GM18498 (cell line): ENCODE results near the gene TMEM263.
"Not testable (repeated sequence)": the region's sequence is repeated elsewhere in the genome, so short reads cannot be mapped to it uniquely, and the experiment has no call there.

Source experiments
- ATAC-seq: cut with Tn5 transposase; IDR thresholded peaks from one replicate; pipeline ENCODE4 v1.9.1; 2021; ENCODE audit warnings: mild to moderate bottlenecking, moderate library complexity; ENCODE audit not compliant: unreplicated experiment

TMEM263 gene

DNA sequence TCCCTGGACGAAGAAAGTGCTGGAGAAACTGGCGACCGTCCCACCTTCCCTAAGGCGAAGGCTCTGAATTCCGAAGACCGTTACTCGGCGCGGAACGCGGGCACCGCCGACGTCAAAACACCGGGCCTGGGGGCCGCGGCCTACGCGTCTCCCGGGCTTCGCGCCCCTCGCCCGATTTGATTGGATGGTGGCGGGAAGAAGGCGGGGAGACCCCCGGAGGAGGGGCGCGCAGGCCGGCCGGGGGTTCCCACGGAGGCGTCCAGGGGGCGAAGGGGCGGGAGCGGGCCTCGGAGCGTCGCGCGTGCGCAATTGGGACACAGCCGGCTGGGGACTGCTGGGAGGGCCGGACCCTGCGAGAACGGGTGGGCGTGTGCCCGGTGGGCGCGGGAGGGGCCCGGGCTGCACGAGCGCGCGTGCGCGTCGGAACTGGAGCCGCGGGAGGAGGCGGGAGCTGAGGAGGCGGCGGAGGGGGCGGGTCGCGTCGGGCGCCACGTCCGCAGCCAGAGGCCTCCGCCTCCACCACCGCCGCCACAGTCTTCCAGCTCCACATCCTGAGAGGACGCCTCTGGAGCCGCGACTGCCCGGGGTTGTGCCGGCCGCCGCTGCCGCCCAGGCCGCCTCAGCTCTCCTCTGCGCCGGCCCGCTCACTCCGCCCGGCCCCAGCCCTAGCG is at the start of gene TMEM263:
Gene TMEM263 (plus strand): TSS at position 531 of the 671 bp plus-strand sequence. CDS start 11,210 bp downstream, outside the sequence.
- peak; percentile 81 for ATAC-seq

- no peak for ATAC-seq
Observed at GRCh38 chr12:106906715-106907114, 49.0 kb upstream of the TMEM263 start.

DNA sequence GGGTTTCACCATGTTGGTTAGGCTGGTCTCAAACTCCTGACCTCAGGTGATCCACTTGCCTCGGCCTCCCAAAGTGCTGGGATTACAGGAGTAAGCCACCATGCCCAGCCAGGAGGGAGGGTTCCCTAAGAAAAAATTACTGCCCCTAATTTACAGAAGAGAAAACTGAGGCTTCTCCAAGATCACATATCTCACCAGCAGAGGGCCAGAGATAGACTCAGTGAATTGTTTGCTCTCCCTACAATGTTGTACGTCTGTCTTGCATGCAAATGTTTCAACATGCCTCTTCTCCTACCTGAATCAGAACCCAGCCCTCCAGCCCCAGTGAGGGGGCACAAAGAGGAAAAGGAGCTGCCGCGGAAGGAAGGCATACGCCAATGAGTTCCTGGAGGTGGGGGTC is 48.3 kb upstream of the TMEM263 start:
- no peak for ATAC-seq

GRCh38 chr12:106907846-106908245 is 47.9 kb upstream of the TMEM263 start:
- ATAC-seq, result no peak

GRCh38 chr12:106908561-106908960 is 47.1 kb upstream of the TMEM263 start:
- ATAC-seq, result no peak

GRCh38 chr12:106910202-106910601 is 45.5 kb upstream of the TMEM263 start:
- ATAC-seq, result peak; percentile 68

DNA sequence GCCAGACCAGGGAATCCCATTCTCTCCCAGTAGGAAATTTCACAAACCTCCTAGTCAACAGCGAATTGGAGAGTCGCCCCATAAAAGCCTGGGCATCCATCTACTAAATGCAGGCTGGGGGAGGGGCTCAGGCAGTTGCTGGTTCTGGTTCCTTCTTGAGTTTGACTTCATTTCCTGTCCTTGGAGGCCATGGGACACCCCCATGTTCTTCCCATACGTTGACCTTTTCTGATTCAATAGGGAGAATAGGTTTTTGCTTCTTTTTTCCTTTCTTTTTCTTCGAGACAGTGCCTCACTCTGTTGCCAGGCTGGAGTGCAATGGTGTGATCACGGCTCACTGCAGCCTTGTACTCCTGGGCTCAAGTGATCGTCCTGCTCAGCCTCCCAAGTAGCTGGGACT is 44.1 kb upstream of the TMEM263 start:
- no peak for ATAC-seq

DNA sequence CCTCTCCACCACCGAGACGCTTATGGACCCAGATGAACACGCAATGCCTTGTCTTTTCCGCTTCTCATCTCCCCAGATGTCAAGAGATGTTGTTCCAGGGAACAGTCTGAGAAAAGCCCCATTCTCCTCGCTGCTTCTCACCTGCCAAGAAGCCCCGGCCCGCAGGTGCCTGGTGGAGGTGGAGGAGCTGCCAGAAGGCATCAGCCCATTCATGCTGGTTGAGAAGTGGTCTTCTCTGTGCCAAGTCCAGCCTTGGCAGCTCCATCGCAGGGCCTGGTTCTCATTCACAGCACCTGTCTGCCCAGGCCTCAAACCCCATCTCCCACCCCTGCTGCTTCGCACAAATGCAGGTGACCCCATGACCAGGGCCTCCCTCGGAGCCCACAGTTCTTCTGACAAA is 42.3 kb upstream of the TMEM263 start:
- ATAC-seq, result no peak

DNA sequence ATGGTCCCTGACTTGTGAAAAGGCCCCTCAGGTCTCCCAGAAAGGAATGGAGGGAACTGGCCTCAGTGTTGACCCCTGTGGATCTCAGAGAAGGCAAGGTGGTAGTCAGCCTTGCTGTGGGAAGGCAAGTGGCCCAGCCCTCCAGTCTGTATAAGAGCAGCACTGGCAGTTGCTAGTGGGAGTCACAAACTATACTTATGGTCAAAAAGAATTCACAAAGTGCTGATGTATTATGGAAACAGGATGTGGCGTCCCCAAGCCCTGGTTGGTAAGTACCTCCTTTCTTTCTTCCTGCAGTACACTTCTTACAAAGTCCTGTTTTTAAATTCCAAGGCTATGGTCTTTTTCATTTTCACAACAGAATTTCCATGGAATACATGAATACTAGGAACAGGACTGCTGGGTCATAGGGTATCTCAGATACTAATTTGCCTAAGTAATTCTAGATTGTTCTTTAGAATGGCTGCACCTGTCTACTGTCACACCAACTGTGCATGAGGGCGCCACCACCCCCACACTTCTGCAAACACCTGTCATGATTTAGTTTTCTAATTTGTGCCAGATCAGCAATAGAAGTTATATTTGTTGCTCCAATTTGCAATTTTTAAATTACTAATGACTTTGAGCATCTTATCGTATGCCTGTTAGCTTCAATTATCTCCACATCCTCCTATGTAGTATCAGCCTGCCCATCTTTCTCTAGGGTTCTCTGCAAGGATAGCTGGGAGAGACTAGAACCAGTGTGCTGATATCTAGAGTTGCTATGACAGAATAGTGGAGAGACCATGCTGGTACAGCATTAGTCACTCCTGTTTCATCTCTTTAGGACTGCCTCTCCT is 40.7 kb upstream of the TMEM263 start:
- ATAC-seq, result peak; percentile 71

DNA sequence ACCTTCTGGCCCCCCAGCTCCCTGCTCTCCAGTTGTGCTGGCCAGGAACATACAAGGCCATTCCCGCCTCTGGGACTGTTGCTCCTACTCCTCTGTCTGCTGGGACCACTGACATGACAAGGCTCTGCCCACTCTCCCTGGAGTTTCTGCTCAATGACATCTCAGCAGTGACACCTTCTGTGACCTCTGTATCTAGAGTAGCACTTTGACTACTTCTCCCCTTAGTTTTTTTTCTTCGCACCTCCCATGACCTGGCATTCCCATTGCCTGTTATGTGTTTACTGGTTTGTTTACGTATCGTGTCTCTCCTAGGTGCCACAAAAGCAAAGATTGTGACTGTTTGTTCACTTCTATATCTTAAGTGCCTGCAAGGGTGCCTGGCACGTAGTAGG is 40.1 kb upstream of the TMEM263 start:
- peak; percentile 10 for ATAC-seq

DNA sequence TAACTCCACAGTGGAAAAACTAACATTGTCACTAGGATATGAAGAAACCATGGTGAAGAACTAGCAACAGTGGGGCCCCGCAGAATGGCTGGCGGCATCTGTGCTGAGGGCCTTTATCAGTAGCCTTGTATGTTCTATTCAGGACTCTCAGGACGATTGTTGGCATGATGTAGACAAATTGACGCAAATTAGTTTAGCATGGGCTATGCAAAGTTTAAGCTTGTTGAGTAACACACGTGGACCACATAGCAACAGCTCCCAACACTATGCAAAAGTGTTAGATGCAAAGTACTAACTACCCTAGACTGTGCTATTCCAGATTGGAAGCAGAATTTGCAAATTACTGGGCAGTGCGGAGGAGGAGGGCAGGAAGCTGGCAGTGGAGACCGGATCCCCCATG is 38.2 kb upstream of the TMEM263 start:
- no peak for ATAC-seq

DNA sequence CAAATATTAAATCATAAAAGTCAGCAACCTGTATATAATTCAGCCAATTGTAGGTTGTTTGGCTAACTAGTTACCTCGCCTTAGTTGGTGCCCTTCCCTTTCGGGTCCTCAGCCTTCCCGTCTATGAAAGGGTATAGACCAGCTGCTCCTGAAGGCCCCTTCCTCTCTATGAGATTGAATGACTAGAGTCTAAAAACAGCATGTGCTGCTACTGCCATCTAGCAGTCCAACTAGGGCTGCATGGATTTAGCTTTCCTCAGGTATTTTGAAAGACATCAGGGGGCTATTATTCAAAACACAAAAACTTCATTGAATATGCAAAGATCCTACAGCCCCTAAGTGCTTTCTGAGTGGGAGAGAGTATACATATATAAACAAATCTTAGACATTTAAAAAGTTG is 37.0 kb upstream of the TMEM263 start:
- no peak for ATAC-seq

DNA sequence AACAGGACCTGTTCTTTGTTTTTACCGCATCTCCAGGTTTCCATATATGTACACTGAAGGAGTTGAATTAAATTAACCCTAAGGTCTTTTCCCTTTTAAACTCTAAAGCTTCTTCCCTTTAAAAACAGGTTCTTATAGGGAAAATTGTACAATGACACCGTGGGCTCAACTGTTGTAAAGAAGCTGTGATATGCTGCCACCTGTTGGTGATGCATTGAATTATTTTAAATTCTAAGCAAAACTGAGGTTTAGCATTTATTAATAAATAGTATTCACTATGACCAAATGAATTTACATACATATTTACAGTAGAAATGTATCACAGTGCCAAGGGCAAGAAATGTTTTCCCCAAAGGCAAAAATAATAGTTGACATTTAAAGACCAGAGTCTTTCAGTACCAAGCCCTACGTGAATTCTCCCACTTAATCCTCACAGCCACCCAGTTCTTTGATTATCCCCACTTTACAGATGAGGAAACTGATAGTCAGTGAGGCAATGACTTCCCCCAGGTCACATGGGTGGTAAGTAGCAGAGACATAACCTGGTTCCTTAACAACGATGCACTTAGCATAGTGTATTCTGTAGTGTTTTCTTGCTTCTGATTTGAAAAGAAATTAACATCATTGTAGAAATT is 35.7 kb upstream of the TMEM263 start:
- ATAC-seq, result no peak

- not testable (repeated sequence) for ATAC-seq
Observed at GRCh38 chr12:106921976-106922375, 33.7 kb upstream of the TMEM263 start.

DNA sequence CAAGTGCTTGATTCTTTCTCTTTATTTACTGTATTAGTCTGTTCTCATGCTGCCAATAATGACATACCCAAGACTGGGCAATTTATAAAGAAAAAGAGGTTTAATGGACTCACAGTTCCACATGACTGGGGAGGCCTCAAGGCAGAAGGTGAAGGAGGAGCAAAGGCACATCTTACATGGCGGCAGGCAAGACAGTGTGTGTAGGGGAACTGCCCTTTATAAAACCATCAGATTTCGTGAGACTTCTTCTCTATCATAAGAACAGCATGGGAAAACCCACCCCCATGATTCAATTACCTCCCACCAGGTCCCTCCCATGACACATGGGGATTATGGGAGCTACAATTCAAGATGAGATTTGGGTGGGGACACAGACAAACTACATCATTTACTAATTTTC is 32.1 kb upstream of the TMEM263 start:
- not testable (repeated sequence) for ATAC-seq

DNA sequence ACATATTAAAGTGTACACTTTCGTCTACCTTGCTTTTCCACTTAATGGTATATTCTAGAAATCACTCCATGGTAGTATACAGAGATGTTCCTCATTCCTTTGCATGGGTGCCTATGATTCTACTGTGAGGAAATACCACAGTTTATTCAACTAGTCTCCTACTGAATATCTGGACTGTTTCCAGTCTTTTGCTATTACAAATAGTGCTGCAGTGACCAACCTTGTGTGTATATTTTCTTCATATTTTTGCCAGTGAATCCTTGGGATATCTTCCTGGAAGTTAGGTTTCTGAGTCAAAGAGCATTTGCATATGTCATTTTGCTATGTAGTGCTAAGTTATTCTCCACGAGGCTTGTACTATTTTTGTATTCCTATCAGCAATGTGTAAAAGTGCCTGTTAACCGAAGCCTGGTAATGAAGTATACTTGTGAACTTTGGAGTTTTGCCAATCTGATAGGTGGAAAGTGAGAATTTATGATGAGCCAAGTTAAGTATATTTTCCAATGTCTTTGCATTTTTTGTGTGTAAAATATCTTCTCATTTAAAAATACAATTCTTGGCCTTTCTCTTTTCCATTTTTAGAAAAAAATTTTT is 31.3 kb upstream of the TMEM263 start:
- ATAC-seq, result no peak

DNA sequence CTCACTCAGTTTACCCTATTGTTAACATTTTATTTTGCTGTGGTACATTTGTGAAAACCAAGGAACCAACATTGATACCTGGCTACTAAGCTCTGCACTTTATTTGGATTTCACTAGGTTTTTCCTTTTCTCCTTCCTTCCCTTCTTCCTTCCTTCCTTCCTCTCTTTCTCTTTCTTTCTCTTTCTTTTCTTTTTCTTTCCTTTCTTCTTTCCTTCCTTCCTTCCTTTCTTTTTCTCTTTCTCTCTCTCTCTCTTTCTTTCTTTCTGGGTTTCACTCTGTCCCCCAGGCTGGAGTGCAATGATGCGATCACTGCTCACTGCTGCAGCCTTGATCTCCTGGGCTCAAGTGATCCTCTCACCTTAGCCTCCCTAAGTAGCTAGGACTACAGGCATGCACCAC is 29.1 kb upstream of the TMEM263 start:
- ATAC-seq, result no peak

DNA sequence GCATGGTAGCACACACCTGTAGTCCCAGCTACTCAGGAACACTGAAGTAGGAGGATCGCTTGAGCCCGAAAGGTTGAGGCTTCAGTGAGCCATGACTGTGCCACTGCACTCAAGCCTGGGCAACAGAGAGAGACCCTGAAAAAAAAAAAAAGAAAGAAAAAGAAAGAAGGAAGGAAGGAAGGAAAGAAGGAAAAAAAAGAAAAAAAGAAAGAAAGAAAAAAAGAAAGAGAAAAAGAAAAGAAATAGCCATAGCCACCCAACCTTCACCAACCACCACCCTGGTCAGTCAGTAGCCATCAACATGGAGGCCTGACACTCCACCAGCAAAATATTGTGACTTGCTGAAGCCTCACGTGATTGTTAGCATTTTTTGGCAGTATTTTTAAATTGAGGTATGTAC is 21.4 kb upstream of the TMEM263 start:
- ATAC-seq, result no peak

GRCh38 chr12:106941481-106942156 is 14.1 kb upstream of the TMEM263 start:
- ATAC-seq, result no peak

GRCh38 chr12:106942775-106943174 is 12.9 kb upstream of the TMEM263 start:
- ATAC-seq, result no peak
